ENCODE data around the gene SYDE2.

Gene SYDE2

DNA sequence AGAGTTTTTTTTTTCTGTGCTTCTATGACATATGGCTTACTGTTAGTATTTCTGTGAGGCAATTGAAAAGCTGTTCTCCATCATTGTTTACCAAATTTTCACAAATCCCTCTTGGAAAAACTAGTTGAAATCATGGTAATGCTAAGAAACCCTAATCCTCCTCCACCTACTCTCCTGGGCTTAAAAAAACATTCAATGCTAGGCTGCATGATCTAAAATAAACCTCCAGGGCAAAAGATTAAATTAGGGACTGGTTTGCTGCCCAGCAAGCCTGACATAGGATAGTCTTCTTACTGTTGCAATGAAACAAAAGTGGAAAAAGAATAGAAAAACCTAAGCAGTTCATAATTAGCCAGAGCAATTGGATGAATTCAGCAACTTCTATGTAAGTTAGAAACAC, 42.6 kb upstream of the SYDE2 start:
- no peak for DNase-seq

DNA sequence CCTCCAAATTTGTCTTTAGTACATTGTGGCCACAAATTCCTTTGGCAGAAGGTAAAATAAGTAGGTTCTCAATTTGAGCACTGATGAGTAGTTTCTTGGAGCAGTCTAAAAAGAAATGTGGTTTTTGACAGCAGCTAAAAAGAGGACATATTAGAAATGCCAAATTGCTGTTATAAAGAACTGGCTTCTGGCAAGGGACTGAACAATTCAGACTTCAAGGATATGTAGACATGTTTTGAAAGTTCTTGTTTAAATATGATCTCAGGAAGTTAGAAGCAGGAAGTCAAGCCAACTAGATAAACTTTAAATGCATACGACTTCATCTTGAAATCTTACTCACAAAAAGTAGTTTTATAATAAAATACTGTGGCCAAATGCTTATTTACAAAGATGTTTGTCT, 39.8 kb upstream of the SYDE2 start:
- H3K27ac ChIP-seq: no peak overlapping the region
- no peaks in the 10 kb centered on the region for H3K27me3 ChIP-seq (replicated peaks)
- H3K4me3 ChIP-seq (ENCODE audit: low read depth, low read length): no peak overlapping the region
- TF ChIP-seq, protein P1, sequence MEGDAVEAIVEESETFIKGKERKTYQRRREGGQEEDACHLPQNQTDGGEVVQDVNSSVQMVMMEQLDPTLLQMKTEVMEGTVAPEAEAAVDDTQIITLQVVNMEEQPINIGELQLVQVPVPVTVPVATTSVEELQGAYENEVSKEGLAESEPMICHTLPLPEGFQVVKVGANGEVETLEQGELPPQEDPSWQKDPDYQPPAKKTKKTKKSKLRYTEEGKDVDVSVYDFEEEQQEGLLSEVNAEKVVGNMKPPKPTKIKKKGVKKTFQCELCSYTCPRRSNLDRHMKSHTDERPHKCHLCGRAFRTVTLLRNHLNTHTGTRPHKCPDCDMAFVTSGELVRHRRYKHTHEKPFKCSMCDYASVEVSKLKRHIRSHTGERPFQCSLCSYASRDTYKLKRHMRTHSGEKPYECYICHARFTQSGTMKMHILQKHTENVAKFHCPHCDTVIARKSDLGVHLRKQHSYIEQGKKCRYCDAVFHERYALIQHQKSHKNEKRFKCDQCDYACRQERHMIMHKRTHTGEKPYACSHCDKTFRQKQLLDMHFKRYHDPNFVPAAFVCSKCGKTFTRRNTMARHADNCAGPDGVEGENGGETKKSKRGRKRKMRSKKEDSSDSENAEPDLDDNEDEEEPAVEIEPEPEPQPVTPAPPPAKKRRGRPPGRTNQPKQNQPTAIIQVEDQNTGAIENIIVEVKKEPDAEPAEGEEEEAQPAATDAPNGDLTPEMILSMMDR (IDR thresholded peaks at IDR 0.05; ENCODE audit: low read depth, low read length, missing control alignments): no peak
- DNase-seq: no peak
- no peaks in the 10 kb centered on the region for H3K36me3 ChIP-seq (replicated peaks)
- in situ Hi-C loops (cut with HindIII; ENCODE audit: low pct_ligation_motif_present, low sequenced_read_pairs): no loop called here

More for the DNA sequence above, 42.6 kb upstream of the SYDE2 start:
- no peaks in the 10 kb centered on the region for H3K27me3 ChIP-seq (replicated peaks)
- TF ChIP-seq, protein P1 (IDR thresholded peaks at IDR 0.05; ENCODE audit: low read depth, low read length, missing control alignments): no peak
- H3K36me3 ChIP-seq (replicated peaks): no peaks in the 10 kb centered on the region
- no peak overlapping the region for H3K4me3 ChIP-seq (ENCODE audit: low read depth, low read length)
- H3K27ac ChIP-seq: no peak overlapping the region
- in situ Hi-C loops (cut with HindIII; ENCODE audit: low pct_ligation_motif_present, low sequenced_read_pairs): no loop called here

DNA sequence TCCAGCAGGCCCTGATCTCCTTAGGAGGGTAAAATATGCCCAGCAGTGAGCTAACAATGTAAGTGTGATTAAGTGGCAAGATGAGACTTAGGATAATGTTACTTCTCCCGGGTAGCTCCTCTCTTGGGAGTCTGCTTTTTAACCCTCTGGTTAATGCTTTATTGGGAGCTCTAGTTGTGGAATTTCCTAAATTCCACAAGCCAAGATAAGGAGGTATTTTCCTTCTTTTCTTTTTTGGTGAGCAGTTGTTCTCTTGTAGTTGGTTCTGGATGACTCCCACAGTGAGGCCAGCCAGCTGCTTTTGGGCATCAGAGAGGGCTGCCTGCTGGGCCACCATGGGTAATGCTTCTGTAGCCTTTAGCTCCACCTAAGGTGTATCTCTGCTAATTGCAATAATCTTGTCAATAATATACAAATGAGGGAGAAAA, 39.4 kb upstream of the SYDE2 start:
- in situ Hi-C loops (cut with HindIII; ENCODE audit: low pct_ligation_motif_present, low sequenced_read_pairs): no loop called here
- DNase-seq: no peak
- H3K27ac ChIP-seq: no peak overlapping the region

DNA sequence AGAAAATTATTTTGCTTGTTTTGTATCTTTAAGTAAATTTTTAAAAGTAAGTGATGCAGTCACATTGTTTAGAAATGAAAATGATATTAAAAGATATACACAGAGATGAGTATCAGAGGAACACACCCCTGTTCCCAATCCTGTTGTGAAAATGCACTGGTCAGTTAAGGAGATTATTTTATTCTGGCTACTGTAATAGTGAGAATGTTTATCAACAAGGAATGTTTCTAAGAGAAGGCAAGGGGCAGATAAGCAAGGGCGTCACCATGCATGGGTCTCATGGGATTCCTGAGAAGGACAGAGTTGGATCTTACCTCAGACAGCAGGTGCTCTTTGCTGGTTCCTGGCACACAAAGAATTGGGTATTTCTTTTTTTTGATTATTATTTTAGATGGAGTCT, 36.8 kb upstream of the SYDE2 start:
- Histone ChIP-seq H3K4me3 (ENCODE audit: low read depth, low read length) (no peak overlapping the region), H3K27me3 (replicated peaks) (no peaks in the 10 kb centered on the region), H3K27ac (no peak overlapping the region), H3K36me3 (replicated peaks) (no peaks in the 10 kb centered on the region)
- TF ChIP-seq, protein P1 (IDR thresholded peaks at IDR 0.05; ENCODE audit: low read depth, low read length, missing control alignments): no peak
- DNase-seq: no peak
- in situ Hi-C loops (cut with HindIII; ENCODE audit: low pct_ligation_motif_present, low sequenced_read_pairs): no loop called here

More for the DNA sequence above, 39.4 kb upstream of the SYDE2 start:
- Histone ChIP-seq H3K27me3 (replicated peaks) (no peaks in the 10 kb centered on the region), H3K4me3 (ENCODE audit: low read depth, low read length) (no peak overlapping the region), H3K36me3 (replicated peaks) (no peaks in the 10 kb centered on the region)
- TF ChIP-seq, protein P1 (IDR thresholded peaks at IDR 0.05; ENCODE audit: low read depth, low read length, missing control alignments): peak; percentile 33

DNA sequence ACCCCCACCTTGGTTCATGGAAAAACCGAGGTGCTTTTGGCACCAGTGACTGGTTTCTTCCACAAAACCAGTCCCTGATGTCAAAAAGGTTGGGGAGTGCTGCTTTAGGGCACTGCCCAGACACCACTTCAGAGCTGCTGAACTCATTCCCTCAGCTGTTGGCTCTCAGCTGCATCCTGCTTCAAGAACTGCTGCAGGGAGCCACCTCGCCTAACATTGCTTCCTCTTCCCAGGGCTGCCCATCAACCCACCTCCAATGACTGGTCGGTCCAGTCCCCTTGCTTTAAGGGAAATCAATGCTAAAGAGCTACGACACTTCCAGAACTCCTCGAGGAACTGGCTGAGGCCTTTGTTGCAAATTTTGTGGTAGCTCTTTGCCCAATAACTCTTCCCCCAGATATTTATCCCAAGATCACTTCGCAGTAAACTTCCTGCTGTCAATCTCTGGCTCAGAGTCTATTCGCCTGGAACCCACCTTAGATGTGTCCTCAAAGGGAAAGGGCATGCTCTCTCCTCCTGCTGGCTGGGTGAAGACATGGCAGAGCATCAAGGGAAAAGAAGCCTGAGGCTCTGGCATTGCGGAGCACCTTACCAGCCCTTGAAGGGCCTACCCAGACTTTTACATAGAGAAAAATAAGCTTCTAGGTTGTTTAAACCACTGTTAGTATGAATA, 29.6 kb upstream of the SYDE2 start:
- H3K4me3 ChIP-seq (ENCODE audit: low read depth, low read length): no peak overlapping the region
- in situ Hi-C loops (cut with HindIII; ENCODE audit: low pct_ligation_motif_present, low sequenced_read_pairs): no loop called here
- no peak overlapping the region for H3K27ac ChIP-seq
- TF ChIP-seq, protein P1 (IDR thresholded peaks at IDR 0.05; ENCODE audit: low read depth, low read length, missing control alignments): peak; percentile 64
- no peaks in the 10 kb centered on the region for H3K27me3 ChIP-seq (replicated peaks)
- H3K36me3 ChIP-seq (replicated peaks): no peaks in the 10 kb centered on the region
- DNase-seq: no peak

DNA sequence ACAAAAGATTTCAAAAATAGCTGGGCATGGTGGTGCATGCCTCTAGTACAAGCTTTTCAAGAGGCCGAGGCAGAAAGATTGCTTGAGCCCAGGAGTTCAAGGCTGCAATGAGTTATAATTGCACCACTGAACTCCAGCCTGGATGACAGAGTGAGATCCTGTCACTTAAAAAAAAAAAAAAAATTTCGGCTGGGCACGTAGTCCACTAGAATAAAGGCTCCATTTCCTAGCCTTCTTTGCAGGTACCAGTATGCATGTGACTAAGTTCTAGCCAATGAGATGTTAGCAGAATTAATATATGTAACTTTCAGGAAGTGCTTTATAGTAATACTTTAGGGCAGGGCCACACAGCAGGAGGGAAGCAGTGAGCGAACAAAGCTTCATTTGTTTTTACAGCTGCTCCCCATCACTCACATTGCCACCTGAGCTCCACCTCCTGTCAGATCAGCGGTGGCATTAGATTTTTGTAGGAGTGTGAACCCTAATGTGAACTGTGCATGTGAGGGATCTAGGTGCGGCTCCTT, 28.8 kb upstream of the SYDE2 start:
- TF ChIP-seq, protein P1 (IDR thresholded peaks at IDR 0.05; ENCODE audit: low read depth, low read length, missing control alignments): no peak
- DNase-seq: no peak
- H3K4me3 ChIP-seq (ENCODE audit: low read depth, low read length): no peak overlapping the region
- in situ Hi-C loops (cut with HindIII; ENCODE audit: low pct_ligation_motif_present, low sequenced_read_pairs): no loop called here
- H3K27ac ChIP-seq: no peak overlapping the region
- H3K36me3 ChIP-seq (replicated peaks): no peaks in the 10 kb centered on the region
- H3K27me3 ChIP-seq (replicated peaks): no peaks in the 10 kb centered on the region
